ENCODE data around the gene PGP. TPM values are rescaled to one million over a fixed set of nuclear protein-coding genes. Genes with fewer than 3 reads are reported as not detected.

Gene PGP
- total and polyA plus RNA-seq, 10 of the 15 experiments (the other 5 are each of a cell fraction or from before 2014, with no cell fraction given) = 0.42 to 28.0 (median 12.1) TPM

GRCh38 chr16:2172688-2173335, 41.8 kb downstream of the PGP start:
- CTCF ChIA-PET = no interaction called here
- ATAC-seq (no peak), DNase-seq (ENCODE audit: low read depth, low spot score) (no peak)

More at GRCh38 chr16:2172688-2173335, 41.8 kb downstream of the PGP start:
- H3K79me2 ChIP-seq (ENCODE audit: control insufficient read depth, insufficient read depth, low read length) = no peaks in the 10 kb centered on the region
- H3K27me3 ChIP-seq (replicated peaks in 1 of 2; ENCODE audit: control insufficient read depth in 2 of 2, insufficient read depth in 2 of 2, low read length in 1 of 2) = no peaks in the 10 kb centered on the region
- no peak overlapping the region for H3K27ac ChIP-seq (ENCODE audit: control insufficient read depth, insufficient read depth)
- H3K4me1 ChIP-seq (ENCODE audit: control insufficient read depth, insufficient read depth, low read length) = no peaks in the 10 kb centered on the region
- intact Hi-C loops (cut with micrococcal nuclease; ENCODE audit: unreplicated experiment) (no loop called here), in situ Hi-C loops (cut with MboI) (no loop called here)
- H2AFZ ChIP-seq (ENCODE audit: control insufficient read depth, low read depth, low read length) = no peak overlapping the region
- no peaks in the 10 kb centered on the region for H4K20me1 ChIP-seq (ENCODE audit: control insufficient read depth, insufficient read depth)
- RAD21 ChIA-PET (ENCODE audit: unreplicated experiment) = no interaction called here
- H3K4me2 ChIP-seq (ENCODE audit: control insufficient read depth, insufficient read depth) = no peak overlapping the region
- no peak overlapping the region for H3K4me3 ChIP-seq
- H3K9ac ChIP-seq (ENCODE audit: control insufficient read depth, insufficient read depth, low read length) = no peak overlapping the region
- FAIRE-seq = no peak
- SMC1A ChIA-PET (ENCODE audit: uncharacterized antibody, unreplicated experiment) = no interaction called here
- no TSS peak for BruUV-seq (replicated peaks)
- POLR2A ChIA-PET = interaction anchor here (0.6 to 0.7 kb wide), 2 partner anchors 183 to 239 kb away, joined by 4 read pairs; no protein-coding TSS in a partner anchor
- no peaks in the 10 kb centered on the region for H3K9me3 ChIP-seq (replicated peaks; ENCODE audit: control insufficient read depth, insufficient read depth, low read length)
- TF ChIP-seq MYB (IDR thresholded peaks at IDR 0.05; ENCODE audit: borderline replicate concordance, low read depth, low read length) (no peak), SKIL (IDR thresholded peaks at IDR 0.05; ENCODE audit: low read depth, poor library complexity, severe bottlenecking) (no peak), RELA (IDR thresholded peaks at IDR 0.05; ENCODE audit: borderline replicate concordance, partially characterized antibody) (no peak), NFXL1 (IDR thresholded peaks at IDR 0.05; ENCODE audit: borderline replicate concordance) (no peak), MTA2 (IDR thresholded peaks at IDR 0.05; ENCODE audit: low read depth) (no peak), TCF3 (IDR thresholded peaks at IDR 0.05; ENCODE audit: borderline replicate concordance, insufficient read depth, low read depth, low read length) (no peak), ZBED1 (IDR thresholded peaks at IDR 0.05; ENCODE audit: borderline replicate concordance) (no peak)
- peaks cover 7 to 14% of the 10 kb centered on the region in 2 experiments; a peak in 3 of 4 replicates for H3K36me3 ChIP-seq (ENCODE audit: control insufficient read depth in 2 of 2, insufficient read depth in 2 of 2, low read length in 1 of 2)
- 99% methylated on average over 24 of the region's 29 CpGs for WGBS (ENCODE audit: insufficient coverage, insufficient replicate concordance, low lambda C conversion rate, missing lambda C conversion rate)
